ENCODE data around the gene TANGO6. TPM values are rescaled to one million over a fixed set of nuclear protein-coding genes. Genes with fewer than 3 reads are reported as not detected.
A peak's percentile ranks its signal among the peaks of the same experiment; 100 is the strongest.

TANGO6 gene
- total RNA-seq, 1 donor from 2014 or later, result 13.7 TPM

GRCh38 chr16:69089091-69089910 lies 246.0 kb downstream of the TANGO6 start:
- TF ChIP-seq CTCF (IDR thresholded peaks at IDR 0.05; ENCODE audit: insufficient read depth, low read length, severe bottlenecking), result peak; percentile 13
- no peak overlapping the region for H3K4me3 ChIP-seq (ENCODE audit: low read depth, low read length)
- H3K36me3 ChIP-seq (ENCODE audit: control insufficient read depth, insufficient read depth, low read length), result no peaks in the 10 kb centered on the region
- FAIRE-seq, result no peak
- peak; percentile 74 for DNase-seq (ENCODE audit: low read depth)
- no peaks in the 10 kb centered on the region for H3K27me3 ChIP-seq (ENCODE audit: control insufficient read depth, insufficient read depth, low read length)

- FAIRE-seq (no peak), DNase-seq (ENCODE audit: low read depth) (no peak)
- Histone ChIP-seq H3K36me3 (ENCODE audit: control insufficient read depth, insufficient read depth, low read length) (no peaks in the 10 kb centered on the region), H3K27me3 (ENCODE audit: control insufficient read depth, insufficient read depth, low read length) (no peaks in the 10 kb centered on the region), H3K4me3 (ENCODE audit: low read depth, low read length) (no peak overlapping the region)
- TF ChIP-seq CTCF (IDR thresholded peaks at IDR 0.05; ENCODE audit: insufficient read depth, low read length, severe bottlenecking), result no peak
These were observed 250.6 kb downstream of the TANGO6 start for GRCh38 chr16:69093974-69094373.

GRCh38 chr16:69094501-69094900 lies 251.2 kb downstream of the TANGO6 start:
- H3K36me3 ChIP-seq (ENCODE audit: control insufficient read depth, insufficient read depth, low read length), result no peaks in the 10 kb centered on the region
- no peak for FAIRE-seq
- no peak overlapping the region for H3K4me3 ChIP-seq (ENCODE audit: low read depth, low read length)
- DNase-seq (ENCODE audit: low read depth), result no peak
- no peak for TF ChIP-seq CTCF (IDR thresholded peaks at IDR 0.05; ENCODE audit: insufficient read depth, low read length, severe bottlenecking)
- no peaks in the 10 kb centered on the region for H3K27me3 ChIP-seq (ENCODE audit: control insufficient read depth, insufficient read depth, low read length)

GRCh38 chr16:69095193-69095592 lies 251.9 kb downstream of the TANGO6 start:
- Histone ChIP-seq H3K27me3 (ENCODE audit: control insufficient read depth, insufficient read depth, low read length) (no peaks in the 10 kb centered on the region), H3K36me3 (ENCODE audit: control insufficient read depth, insufficient read depth, low read length) (no peaks in the 10 kb centered on the region), H3K4me3 (ENCODE audit: low read depth, low read length) (no peak overlapping the region)
- DNase-seq (ENCODE audit: low read depth), result no peak
- TF ChIP-seq CTCF (IDR thresholded peaks at IDR 0.05; ENCODE audit: insufficient read depth, low read length, severe bottlenecking), result no peak
- FAIRE-seq, result no peak

GRCh38 chr16:69100071-69100691 lies 256.9 kb downstream of the TANGO6 start:
- Histone ChIP-seq H3K27me3 (ENCODE audit: control insufficient read depth, insufficient read depth, low read length) (no peaks in the 10 kb centered on the region), H3K36me3 (ENCODE audit: control insufficient read depth, insufficient read depth, low read length) (no peaks in the 10 kb centered on the region), H3K4me3 (ENCODE audit: low read depth, low read length) (no peak overlapping the region)
- DNase-seq (ENCODE audit: low read depth) (no peak), FAIRE-seq (no peak)
- TF ChIP-seq CTCF (IDR thresholded peaks at IDR 0.05; ENCODE audit: insufficient read depth, low read length, severe bottlenecking), result no peak

All from bronchial epithelial cell (primary cell).